IPS-11a (cell line): ENCODE results near the gene CDR2L.
"Not testable (repeated sequence)": the region's sequence is repeated elsewhere in the genome, so short reads cannot be mapped to it uniquely, and the experiment has no call there.

Experiments used
- H3K4me3 ChIP-seq: one replicate; pipeline ENCODE4 v1.5.1; 2013; ENCODE audit warnings: low read depth, low read length, control low read depth

Gene CDR2L

DNA sequence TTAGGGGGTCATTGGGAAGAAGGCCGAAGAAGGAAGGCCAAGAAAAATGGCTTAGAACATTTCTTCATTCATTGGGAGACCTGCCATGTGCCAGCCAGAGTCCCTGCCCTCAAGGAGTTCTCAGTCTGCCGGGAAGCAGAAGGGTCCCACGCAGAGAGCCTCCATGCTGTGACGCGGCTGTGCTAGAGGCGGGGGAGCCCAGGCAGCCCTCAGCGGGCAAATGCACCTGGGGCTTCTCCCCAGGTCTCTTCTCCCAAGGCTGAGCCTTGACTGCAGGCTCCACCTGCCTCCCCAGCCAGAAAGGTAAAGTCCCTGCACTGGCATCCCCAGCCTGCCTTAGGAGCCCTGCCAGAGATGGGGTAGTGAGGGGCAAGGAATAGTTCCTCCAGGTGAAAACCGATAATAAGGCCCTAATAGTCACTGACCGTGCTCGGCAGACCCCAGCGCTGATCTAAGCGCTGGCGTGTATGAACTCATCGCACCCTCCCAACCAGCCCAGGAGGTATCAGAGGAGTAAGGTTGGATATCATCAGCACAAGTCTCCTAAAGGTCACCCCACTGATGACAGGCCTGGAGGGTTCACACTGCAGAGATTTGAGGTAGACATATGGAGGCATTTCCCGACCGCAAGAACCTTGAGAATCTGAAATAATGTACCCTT, 6.0 kb upstream of the CDR2L start:
- H3K4me3 ChIP-seq, result peak overlapping the region; percentile 61

- peak overlapping the region; percentile 61 for H3K4me3 ChIP-seq
Observed at GRCh38 chr17:74981979-74982662, 5.3 kb upstream of the CDR2L start.

- peak overlapping the region; percentile 61 for H3K4me3 ChIP-seq
Observed at GRCh38 chr17:74982663-74983313, 4.6 kb upstream of the CDR2L start.

- H3K4me3 ChIP-seq, result no peak overlapping the region
Observed at GRCh38 chr17:74986206-74986576, 1.2 kb upstream of the CDR2L start.

DNA sequence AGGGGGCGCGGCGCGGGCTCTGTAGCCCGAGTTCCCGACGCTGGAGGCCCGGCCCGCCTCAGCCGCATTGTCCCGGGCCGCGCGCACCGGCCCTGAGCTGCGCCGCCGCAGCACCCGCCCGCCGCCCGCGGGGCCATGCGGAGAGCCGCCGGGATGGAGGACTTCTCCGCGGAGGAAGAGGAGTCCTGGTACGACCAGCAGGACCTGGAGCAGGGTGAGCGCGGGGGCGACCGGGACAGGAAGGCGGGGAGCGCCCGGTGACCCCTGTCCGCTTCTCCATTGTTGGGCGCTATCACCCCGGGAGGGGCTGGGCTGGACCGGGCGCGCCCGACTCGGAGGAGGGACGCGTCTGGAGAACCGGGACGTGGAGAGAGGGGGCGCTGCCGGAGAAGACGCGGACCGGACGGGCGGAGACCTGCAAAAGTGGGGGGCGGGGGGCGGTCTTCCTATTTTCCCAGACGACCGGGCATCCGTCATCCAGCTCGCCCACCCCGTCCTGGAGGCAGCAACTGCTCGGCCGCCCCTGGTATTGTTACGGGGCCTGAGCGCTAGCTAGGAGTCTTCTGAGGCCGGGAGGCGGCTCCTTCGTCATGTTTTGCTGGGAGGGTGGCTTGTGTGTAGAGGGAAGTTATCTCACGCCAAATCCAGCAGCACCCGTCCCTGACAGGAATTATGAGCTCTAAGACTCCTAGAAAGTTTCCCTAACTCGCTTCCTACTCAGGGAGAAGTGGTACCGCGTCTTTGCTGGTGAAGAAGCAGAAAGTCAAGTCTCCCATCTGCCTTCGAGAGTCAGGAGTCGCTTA, 678 bp downstream of the CDR2L start:
- H3K4me3 ChIP-seq, result peak overlapping the region; percentile 69

GRCh38 chr17:74990581-74991105, 3.2 kb downstream of the CDR2L start:
- H3K4me3 ChIP-seq, result no peak overlapping the region

DNA sequence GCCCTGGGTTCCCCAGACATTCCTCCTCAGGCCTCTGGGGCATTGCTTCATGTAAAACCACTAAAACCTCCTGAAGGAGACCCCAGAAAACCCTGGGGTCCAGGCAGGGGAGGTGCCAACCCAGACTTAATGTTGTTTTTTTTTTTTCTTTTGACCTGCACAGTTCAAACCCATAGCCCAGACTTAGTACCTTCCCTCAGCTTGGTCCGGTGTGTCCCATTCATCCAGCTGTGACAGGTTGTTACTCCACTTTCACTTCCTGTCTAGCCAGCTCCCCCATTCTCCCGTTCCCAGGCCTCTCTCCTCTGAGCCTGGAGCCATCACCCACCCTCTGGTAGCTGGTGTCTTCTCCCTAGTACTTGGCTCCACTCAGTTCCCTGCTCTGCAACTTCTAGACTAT, 4.8 kb downstream of the CDR2L start:
- no peak overlapping the region for H3K4me3 ChIP-seq

DNA sequence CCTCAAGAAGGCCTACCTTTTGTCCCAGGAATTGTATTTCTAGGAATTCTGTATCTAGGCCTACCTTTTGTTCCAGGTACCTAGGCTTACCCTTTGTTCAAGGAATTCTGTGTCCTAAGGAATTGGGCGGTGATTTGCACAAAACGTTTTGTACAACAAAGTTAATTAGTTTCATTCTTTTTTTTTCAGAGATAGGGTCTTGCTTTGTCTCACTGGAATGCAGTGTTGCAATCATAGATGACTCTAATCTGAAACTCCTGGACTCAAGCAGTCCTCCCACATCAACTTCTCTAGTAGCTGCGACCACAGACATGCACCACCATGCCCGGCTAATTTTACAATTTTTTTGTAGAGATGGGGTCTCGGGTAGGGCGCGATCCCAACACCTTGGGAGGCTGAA, 7.0 kb downstream of the CDR2L start:
- H3K4me3 ChIP-seq, result no peak overlapping the region

DNA sequence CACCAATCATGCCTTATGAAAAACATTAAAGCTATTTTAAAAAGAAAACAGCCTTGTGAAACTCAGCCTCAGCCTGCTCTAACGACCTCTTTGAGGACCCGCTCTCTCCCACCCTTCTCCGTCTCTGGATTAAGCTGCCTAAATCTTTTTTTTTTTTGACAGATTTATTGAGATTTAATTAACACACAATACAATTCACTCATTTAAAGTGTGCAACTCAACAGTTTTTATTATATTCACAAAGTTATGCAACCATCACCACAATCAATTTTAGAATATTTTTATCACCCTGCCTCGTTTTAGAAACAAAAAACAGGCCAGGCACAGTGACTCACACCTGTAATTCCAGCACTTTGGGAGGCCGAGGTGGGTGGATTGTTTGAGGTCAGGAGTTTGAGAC, 8.4 kb downstream of the CDR2L start:
- H3K4me3 ChIP-seq, result no peak overlapping the region

- H3K4me3 ChIP-seq, result no peak overlapping the region
Observed at GRCh38 chr17:74998783-74999182, 11.4 kb downstream of the CDR2L start.

DNA sequence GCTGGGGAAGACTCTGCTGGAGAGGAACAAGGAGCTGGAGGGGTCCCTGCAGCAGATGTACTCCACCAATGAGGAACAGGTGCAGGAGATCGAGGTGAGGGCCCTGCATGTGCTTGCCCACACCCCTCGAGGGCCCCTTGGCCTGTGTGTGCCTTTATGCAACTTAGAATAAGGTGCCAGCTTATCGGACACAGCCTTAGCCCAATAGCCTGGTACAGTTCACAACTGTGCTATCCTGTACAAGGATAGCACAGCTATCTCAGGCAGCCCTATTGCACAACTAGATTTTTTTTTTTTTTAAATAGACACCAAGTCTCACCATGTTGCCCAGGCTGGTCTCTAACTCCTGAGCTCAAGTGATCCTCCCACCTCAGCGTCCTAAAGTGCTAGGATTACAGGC, 12.1 kb downstream of the CDR2L start:
- H3K4me3 ChIP-seq, result no peak overlapping the region

DNA sequence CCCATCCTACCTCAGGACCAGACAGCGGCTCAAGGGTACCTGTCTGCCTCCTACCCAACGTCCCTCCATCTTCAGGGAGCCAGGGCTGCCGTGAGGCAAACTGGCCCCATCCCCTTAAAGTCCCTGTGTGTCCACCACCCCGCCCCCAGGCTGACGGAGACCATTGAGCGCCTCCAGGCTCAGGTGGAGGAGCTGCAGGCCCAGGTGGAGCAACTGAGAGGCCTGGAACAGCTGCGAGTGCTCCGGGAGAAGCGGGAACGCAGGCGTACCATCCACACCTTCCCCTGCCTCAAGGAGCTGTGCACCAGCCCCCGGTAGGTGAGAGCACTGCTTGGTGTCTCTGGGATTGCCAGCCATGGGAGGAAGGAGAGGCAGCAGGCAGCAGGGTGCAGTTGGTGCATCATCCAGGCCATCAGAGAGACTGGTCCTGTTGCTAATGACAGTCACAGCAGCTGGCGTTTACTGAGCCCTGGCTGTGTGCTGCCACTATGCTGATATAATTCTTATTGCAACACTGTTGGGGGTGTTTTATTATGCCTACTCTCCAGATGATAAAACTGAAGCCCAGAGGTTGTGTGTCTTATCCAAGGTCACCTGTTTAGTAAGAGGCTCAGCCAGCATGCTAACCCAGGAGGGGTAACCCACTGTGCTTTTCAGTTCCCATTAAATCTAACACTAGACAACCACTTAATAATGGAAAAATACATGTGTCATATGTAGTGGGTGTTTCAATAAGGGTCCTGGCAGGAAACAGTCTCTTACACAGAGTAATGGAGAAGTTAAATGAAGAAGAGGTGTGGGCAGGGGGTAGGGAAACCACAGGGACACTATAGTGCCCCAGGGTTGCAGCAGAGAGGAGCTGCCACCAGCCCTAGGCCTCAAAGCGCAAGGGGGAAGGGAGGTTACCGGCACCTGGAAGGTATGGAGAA, 14.7 kb downstream of the CDR2L start:
- H3K4me3 ChIP-seq, result no peak overlapping the region

DNA sequence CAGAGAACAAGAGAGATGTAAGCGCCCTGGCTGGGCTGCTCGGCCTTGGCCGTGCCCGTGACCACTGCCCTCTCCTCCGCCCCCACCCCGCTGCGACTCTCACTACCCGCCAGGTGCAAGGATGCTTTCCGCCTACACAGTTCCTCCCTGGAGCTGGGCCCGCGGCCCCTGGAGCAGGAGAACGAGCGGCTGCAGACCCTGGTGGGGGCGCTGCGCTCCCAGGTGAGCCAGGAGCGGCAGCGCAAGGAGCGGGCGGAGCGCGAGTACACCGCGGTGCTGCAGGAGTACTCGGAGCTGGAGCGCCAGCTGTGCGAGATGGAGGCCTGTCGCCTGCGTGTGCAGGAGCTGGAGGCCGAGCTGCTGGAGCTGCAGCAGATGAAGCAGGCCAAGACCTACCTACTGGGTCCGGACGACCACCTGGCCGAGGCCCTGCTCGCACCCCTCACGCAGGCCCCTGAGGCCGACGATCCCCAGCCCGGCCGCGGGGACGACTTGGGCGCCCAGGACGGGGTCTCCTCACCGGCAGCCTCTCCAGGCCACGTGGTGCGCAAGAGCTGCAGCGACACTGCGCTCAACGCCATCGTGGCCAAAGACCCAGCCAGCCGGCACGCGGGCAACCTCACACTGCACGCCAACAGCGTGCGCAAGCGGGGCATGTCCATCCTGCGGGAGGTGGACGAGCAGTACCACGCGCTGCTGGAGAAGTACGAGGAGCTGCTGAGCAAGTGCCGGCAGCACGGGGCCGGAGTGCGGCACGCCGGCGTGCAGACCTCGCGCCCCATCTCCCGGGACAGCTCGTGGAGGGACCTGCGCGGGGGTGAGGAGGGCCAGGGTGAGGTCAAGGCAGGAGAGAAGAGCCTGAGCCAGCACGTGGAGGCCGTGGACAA, 15.9 kb downstream of the CDR2L start:
- no peak overlapping the region for H3K4me3 ChIP-seq

- H3K4me3 ChIP-seq, result no peak overlapping the region
Observed at GRCh38 chr17:75003957-75004355, 16.5 kb downstream of the CDR2L start.

- no peak overlapping the region for H3K4me3 ChIP-seq
Observed at GRCh38 chr17:75004371-75004770, 16.9 kb downstream of the CDR2L start.

GRCh38 chr17:75005291-75005690, 17.9 kb downstream of the CDR2L start:
- no peak overlapping the region for H3K4me3 ChIP-seq

DNA sequence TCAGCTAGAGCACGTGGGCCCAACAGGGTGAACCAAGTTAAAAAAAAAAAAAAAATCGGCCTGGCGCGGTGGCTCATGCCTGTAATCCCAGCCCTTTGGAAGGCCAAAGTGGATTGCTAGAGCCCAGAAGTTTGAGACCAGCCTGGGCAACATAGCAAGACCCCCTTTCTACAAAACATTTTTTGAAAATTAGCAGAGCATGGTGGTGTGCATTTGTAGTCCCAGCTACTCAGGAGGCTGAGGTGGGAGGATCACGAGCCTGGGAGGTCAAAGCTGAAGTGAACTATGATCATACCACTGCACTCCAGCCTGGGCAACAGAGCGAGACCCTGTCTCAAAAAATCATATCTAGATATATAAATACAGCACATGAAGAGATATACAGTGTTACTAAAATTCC, 18.7 kb downstream of the CDR2L start:
- H3K4me3 ChIP-seq, result not testable (repeated sequence)

DNA sequence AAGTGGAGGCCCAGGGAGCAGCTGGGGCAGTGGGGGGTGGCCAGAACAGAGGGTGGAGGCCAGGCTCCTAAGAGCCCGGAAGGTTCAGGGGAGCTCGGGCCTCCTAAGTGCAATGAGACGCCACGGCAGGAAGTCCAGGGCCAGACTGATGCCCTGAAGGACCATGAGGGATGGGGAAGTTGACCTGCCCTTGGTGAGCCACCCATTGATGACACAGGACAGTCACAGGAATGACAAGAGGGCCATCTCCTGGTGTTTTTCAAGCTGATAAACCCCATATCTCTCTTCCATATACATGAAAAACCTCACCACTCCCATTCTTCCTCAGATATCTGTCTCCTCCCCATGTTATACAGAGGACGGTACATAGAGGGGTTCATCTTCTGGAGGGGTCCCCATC, 19.2 kb downstream of the CDR2L start:
- H3K4me3 ChIP-seq, result no peak overlapping the region

DNA sequence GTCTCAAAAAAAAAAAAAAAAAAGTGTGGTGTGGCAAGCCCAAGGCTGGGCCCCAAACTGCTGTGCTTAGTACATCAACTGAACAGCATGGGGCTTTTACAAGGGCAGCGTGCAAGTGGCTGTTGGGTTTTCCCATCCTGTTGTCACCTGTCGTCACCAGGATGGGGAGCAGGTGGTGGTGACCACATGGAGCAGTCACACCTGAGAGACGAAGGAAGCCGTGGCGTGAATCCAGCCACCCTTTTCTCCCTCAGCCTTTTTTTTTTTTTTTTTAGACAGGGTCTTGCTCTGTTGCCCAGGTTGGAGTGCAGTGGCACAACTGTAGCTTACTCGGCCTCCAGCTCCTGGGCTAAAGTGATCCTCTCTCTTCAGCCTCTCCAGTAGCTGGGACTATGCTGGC, 20.9 kb downstream of the CDR2L start:
- H3K4me3 ChIP-seq, result no peak overlapping the region
